Osteoblast (primary cell): Measurements from ENCODE around the gene LGALS1. TPM values are rescaled to one million over a fixed set of nuclear protein-coding genes. Genes with fewer than 3 reads are reported as not detected.
A peak's percentile ranks its signal among the peaks of the same experiment; 100 is the strongest.

Experiments
- DNase-seq: peaks from one replicate; pipeline ENCODE4 v3.0.0; 2011; ENCODE audit warnings: low spot score, mixed read lengths; ENCODE audit not compliant: insufficient read length; ENCODE audit errors: missing footprints
- H2AFZ ChIP-seq: 2 replicates; pipeline ENCODE4 v1.6.0; 2011; ENCODE audit warnings: mild to moderate bottlenecking, low read length
- H3K27ac ChIP-seq: 2 replicates; pipeline ENCODE4 v1.5.1; 2011; ENCODE audit warnings: mild to moderate bottlenecking, low read depth, low read length, moderate library complexity
- H3K27me3 ChIP-seq: 2 replicates; pipeline ENCODE4 v1.6.0; 2012; ENCODE audit warnings: mild to moderate bottlenecking, control low read depth, inconsistent platforms, low read length, moderate library complexity; ENCODE audit not compliant: insufficient read depth
- H3K36me3 ChIP-seq: 2 replicates; pipeline ENCODE4 v1.5.1; 2011; ENCODE audit warnings: mild to moderate bottlenecking, low read length, control low read depth, moderate library complexity; ENCODE audit not compliant: insufficient read depth
- H3K4me1 ChIP-seq: 2 replicates; pipeline ENCODE4 v1.5.1; 2011; ENCODE audit warnings: mild to moderate bottlenecking, low read length, control low read depth, moderate library complexity; ENCODE audit not compliant: insufficient read depth
- H3K4me2 ChIP-seq: 2 replicates; pipeline ENCODE4 v1.6.0; 2011; ENCODE audit warnings: mild to moderate bottlenecking, low read length; ENCODE audit not compliant: insufficient read depth
- H3K4me3 ChIP-seq: fragments of 200-600 bp; sonication (generic); 3 replicates; pipeline ENCODE4 v1.5.1; 2012; ENCODE audit warnings: mild to moderate bottlenecking, low read length, inconsistent platforms; ENCODE audit not compliant: insufficient read depth
- H3K79me2 ChIP-seq: 2 replicates; pipeline ENCODE4 v1.6.0; 2012; ENCODE audit warnings: mild to moderate bottlenecking, low read length, control low read depth, inconsistent platforms; ENCODE audit not compliant: insufficient read depth
- H3K9me3 ChIP-seq: 2 replicates; pipeline ENCODE4 v1.5.1; 2011; ENCODE audit warnings: low read depth, low read length, control low read depth
- H4K20me1 ChIP-seq: 2 replicates; pipeline ENCODE4 v1.6.0; 2012; ENCODE audit warnings: mild to moderate bottlenecking, low read length, control low read depth; ENCODE audit not compliant: insufficient read depth
- total RNA-seq: library from RNA; depleted of rRNA; stranded (reverse); fragments of >200 nt; gene quantifications from 2 replicates; pipeline ENCODE4 v1.2.3, GENCODE V29; 2012
- TF ChIP-seq, protein P1 (sequence below): IDR thresholded peaks from 2 replicates; pipeline ENCODE4 v1.5.1; 2011; ENCODE audit warnings: mild to moderate bottlenecking, low read depth, low read length, moderate library complexity; ENCODE audit errors: extremely low read depth

The LGALS1 gene
- total RNA-seq, 1 donor: 3,004 TPM

DNA sequence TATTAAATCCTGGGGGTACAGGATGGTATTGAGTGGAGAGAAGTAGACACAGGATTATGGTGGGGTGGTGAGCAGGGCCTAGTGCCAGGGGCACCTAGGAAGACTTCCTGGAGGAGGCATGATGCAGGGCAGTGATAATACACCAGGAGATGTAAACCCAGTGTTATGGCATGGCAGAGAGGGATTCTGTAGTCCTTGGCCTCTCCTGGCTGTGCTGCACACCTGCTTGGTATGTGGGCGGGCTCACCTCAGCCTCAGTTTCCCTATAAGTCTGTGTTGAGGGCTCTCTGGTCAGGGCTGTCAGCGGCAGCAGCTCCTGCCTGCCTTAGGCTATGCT, 14.8 kb upstream of the LGALS1 start:
- H4K20me1 ChIP-seq: peaks cover 19% of the 10 kb centered on the region
- peaks cover 27% of the 10 kb centered on the region for H3K4me1 ChIP-seq
- TF ChIP-seq, protein P1, sequence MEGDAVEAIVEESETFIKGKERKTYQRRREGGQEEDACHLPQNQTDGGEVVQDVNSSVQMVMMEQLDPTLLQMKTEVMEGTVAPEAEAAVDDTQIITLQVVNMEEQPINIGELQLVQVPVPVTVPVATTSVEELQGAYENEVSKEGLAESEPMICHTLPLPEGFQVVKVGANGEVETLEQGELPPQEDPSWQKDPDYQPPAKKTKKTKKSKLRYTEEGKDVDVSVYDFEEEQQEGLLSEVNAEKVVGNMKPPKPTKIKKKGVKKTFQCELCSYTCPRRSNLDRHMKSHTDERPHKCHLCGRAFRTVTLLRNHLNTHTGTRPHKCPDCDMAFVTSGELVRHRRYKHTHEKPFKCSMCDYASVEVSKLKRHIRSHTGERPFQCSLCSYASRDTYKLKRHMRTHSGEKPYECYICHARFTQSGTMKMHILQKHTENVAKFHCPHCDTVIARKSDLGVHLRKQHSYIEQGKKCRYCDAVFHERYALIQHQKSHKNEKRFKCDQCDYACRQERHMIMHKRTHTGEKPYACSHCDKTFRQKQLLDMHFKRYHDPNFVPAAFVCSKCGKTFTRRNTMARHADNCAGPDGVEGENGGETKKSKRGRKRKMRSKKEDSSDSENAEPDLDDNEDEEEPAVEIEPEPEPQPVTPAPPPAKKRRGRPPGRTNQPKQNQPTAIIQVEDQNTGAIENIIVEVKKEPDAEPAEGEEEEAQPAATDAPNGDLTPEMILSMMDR: no peak
- H3K27ac ChIP-seq: peak overlapping the region; percentile 86
- H3K4me2 ChIP-seq: peak overlapping the region; percentile 18
- H3K36me3 ChIP-seq: no peaks in the 10 kb centered on the region
- H3K9me3 ChIP-seq: no peaks in the 10 kb centered on the region
- no peak overlapping the region for H2AFZ ChIP-seq
- H3K4me3 ChIP-seq: no peak overlapping the region
- H3K27me3 ChIP-seq: no peaks in the 10 kb centered on the region
- no peak for DNase-seq
- peaks cover 55% of the 10 kb centered on the region for H3K79me2 ChIP-seq

DNA sequence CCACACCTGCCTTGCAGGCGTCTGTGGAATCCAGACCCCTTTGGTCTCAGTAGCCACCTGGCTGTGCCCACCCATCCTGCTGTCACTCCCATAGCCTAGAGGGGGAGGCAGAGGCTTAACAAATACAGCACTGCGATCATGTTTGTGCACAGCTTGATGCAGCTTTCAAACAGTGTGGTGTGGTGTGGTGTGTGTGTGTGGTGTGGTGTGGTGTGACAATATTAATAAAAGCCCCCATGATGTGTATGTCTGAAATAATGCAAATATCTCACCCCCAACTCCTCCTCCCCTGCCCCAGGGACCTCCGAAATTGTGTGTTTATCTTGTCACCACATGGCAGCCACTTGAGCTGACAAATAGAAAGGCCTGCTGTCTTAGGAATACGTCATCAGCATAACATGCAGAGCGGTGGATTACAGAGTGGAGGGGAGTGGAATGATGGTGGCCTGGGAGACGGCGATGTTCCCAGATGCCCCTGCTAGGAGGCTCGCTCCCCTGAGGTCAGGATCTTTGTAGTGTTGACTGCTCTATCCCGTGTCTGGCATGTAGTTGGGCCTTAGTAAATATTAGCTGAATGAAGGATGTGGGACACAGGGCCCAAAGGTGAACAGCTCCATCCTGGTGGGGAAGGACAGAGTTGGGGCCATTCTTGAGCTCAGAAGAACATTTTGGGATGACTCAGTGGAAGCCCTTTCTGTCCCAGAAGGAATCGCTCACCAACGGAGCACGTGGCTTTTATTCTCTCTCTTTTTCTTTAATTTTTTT, 14.1 kb upstream of the LGALS1 start:
- peaks cover 19% of the 10 kb centered on the region for H4K20me1 ChIP-seq
- H3K27ac ChIP-seq: peak overlapping the region; percentile 86
- peaks cover 3% of the 10 kb centered on the region for H3K36me3 ChIP-seq
- peak overlapping the region; percentile 40 for H3K4me3 ChIP-seq
- peak; percentile 96 for DNase-seq
- peak overlapping the region; percentile 77 for H3K4me2 ChIP-seq
- peaks cover 59% of the 10 kb centered on the region for H3K79me2 ChIP-seq
- H3K4me1 ChIP-seq: peaks cover 27% of the 10 kb centered on the region
- H3K9me3 ChIP-seq: no peaks in the 10 kb centered on the region
- TF ChIP-seq, protein P1: peak; percentile 60
- peak overlapping the region; percentile 82 for H2AFZ ChIP-seq
- no peaks in the 10 kb centered on the region for H3K27me3 ChIP-seq

DNA sequence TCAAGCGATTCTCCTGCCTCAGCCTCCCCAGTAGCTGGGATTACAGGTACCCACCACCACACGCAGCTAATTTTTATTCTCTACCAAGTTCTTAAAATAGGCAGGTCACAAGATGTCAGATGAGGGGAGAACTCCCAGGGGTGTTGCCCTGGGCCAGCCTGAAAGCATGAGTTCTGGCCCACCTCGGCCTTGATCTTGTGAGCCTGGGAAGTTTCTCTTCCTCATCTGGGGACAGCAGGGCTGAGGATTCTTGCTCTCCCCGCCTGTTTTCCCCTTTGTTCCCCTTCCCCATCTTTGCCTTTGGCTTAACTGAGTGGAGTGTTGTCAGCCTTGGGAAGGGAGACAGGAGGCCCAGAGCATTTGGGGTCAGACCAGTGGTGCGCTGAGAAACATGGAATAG, 13.4 kb upstream of the LGALS1 start:
- Histone ChIP-seq H3K27ac (no peak overlapping the region), H3K4me2 (no peak overlapping the region), H3K27me3 (no peaks in the 10 kb centered on the region)

DNA sequence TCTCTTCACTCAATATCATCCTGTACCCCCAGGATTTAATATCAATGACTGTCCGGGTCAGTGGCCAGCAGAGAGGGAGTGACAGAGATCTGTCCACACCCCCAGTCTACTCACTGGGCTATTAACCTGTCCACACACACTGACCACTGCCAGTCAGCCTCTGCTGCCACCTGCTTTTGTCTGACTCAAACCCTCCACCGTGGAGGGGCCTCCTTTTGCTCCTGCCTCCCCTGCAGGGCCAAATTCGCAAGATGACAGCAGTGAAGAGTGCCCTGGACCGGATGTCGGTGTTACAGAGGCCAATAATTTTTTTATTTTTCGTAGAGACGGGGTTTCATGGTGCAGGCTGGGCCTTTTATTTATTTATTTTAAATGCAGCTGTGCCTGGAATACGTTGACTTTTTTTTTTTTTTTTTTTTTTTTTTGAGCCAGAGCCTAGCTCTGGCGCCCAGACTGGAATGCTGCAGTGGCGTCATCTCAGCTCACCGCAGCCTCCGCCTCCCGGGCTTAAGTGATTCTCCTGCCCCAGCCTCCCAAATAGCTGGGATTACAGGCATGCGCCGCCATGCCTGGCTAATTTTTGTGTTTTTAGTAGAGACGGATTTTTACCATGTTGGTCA, 11.8 kb upstream of the LGALS1 start:
- Histone ChIP-seq H3K27ac (no peak overlapping the region), H4K20me1 (peaks cover 19% of the 10 kb centered on the region), H3K79me2 (peaks cover 59% of the 10 kb centered on the region), H3K4me3 (no peak overlapping the region), H3K36me3 (peaks cover 4% of the 10 kb centered on the region), H2AFZ (no peak overlapping the region), H3K4me2 (no peak overlapping the region), H3K9me3 (no peaks in the 10 kb centered on the region), H3K27me3 (no peaks in the 10 kb centered on the region), H3K4me1 (peaks cover 20% of the 10 kb centered on the region)
- DNase-seq: peak; percentile 15
- TF ChIP-seq, protein P1: no peak

More for the DNA sequence above, 13.4 kb upstream of the LGALS1 start:
- Histone ChIP-seq H3K36me3 (peaks cover 4% of the 10 kb centered on the region), H3K79me2 (peaks cover 59% of the 10 kb centered on the region), H3K9me3 (no peaks in the 10 kb centered on the region), H3K4me1 (peaks cover 27% of the 10 kb centered on the region), H2AFZ (no peak overlapping the region), H3K4me3 (no peak overlapping the region), H4K20me1 (peaks cover 19% of the 10 kb centered on the region)
- TF ChIP-seq, protein P1: no peak
- peak; percentile 31 for DNase-seq
